Type B pancreatic cell (in vitro differentiated cells): ENCODE results near the gene LRRN4. TPM values are rescaled to one million over a fixed set of nuclear protein-coding genes. Genes with fewer than 3 reads are reported as not detected.
A peak's percentile ranks its signal among the peaks of the same experiment; 100 is the strongest.
"Not testable (repeated sequence)": the region's sequence is repeated elsewhere in the genome, so short reads cannot be mapped to it uniquely, and the experiment has no call there.

Source experiments
- DNase-seq: peaks from one replicate; pipeline ENCODE4 v3.0.0; 2021; ENCODE audit warnings: mixed read lengths; ENCODE audit not compliant: unreplicated experiment; ENCODE audit errors: extremely low spot score
- H3K27ac Mint-ChIP-seq: 2 replicates; pipeline ENCODE4 v1.8.0; 2021; ENCODE audit warnings: mild to moderate bottlenecking, mixed read lengths
- H3K27me3 Mint-ChIP-seq: 2 replicates; pipeline ENCODE4 v1.8.0; 2021; ENCODE audit warnings: mixed read lengths
- H3K36me3 Mint-ChIP-seq: 2 replicates; pipeline ENCODE4 v1.8.0; 2021; ENCODE audit warnings: mixed read lengths
- H3K4me1 Mint-ChIP-seq: one replicate; pipeline ENCODE4 v1.8.0; 2021; ENCODE audit warnings: mixed read lengths; ENCODE audit not compliant: unreplicated experiment
- H3K4me3 Mint-ChIP-seq: 2 replicates; pipeline ENCODE4 v1.8.0; 2021; ENCODE audit warnings: mild to moderate bottlenecking, mixed read lengths
- H3K9me3 Mint-ChIP-seq: 2 replicates; pipeline ENCODE4 v1.8.0; 2021; ENCODE audit warnings: mixed read lengths
- total RNA-seq: library from RNA; stranded (reverse); gene quantifications from 2 replicates; pipeline ENCODE4 v1.2.1, GENCODE V29; 2021; ENCODE audit warnings: low replicate concordance
- TF ChIP-seq, protein P1 (sequence below): fragments of 200-600 bp; sonication (generic); conservative IDR thresholded peaks from 2 replicates; pipeline ENCODE4 v1.5.0; 2021; ENCODE audit warnings: antibody characterized with exemption, mild to moderate bottlenecking

Gene LRRN4
- total RNA-seq, 1 donor from 2014 or later, result 12.5 TPM

GRCh38 chr20:6034134-6034969, 19.5 kb downstream of the LRRN4 start:
- Mint-ChIP-seq H3K27me3 (no peaks in the 10 kb centered on the region), H3K4me1 (no peaks in the 10 kb centered on the region), H3K9me3 (no peaks in the 10 kb centered on the region), H3K36me3 (peaks cover 11% of the 10 kb centered on the region), H3K4me3 (no peak overlapping the region), H3K27ac (peak overlapping the region; percentile 27)
- TF ChIP-seq, protein P1, sequence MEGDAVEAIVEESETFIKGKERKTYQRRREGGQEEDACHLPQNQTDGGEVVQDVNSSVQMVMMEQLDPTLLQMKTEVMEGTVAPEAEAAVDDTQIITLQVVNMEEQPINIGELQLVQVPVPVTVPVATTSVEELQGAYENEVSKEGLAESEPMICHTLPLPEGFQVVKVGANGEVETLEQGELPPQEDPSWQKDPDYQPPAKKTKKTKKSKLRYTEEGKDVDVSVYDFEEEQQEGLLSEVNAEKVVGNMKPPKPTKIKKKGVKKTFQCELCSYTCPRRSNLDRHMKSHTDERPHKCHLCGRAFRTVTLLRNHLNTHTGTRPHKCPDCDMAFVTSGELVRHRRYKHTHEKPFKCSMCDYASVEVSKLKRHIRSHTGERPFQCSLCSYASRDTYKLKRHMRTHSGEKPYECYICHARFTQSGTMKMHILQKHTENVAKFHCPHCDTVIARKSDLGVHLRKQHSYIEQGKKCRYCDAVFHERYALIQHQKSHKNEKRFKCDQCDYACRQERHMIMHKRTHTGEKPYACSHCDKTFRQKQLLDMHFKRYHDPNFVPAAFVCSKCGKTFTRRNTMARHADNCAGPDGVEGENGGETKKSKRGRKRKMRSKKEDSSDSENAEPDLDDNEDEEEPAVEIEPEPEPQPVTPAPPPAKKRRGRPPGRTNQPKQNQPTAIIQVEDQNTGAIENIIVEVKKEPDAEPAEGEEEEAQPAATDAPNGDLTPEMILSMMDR, result no peak
- DNase-seq, result no peak

DNA sequence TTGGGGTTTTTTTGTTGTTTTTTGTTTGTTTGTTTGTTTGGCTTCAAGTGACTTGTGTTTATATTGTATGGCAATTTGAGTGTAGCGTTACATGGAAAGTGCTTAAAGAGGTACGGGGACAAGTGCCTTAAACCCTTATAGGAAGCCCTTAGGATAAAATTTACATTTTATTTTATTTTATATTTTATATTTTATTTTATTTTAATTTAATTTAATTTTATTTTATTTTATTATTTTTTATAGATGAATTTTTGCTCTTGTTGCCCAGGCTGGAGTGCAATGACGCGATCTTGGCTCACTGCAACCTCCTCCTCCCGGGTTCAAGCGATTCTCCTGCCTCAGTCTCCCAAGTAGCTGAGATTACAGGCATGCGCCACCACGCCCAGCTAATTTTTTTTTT, 21.0 kb downstream of the LRRN4 start:
- peaks cover 12% of the 10 kb centered on the region for H3K36me3 Mint-ChIP-seq
- H3K4me1 Mint-ChIP-seq, H3K27ac Mint-ChIP-seq, DNase-seq, H3K9me3 Mint-ChIP-seq, H3K4me3 Mint-ChIP-seq, H3K27me3 Mint-ChIP-seq: not testable (repeated sequence)

- no peak overlapping the region for H3K4me3 Mint-ChIP-seq
- TF ChIP-seq, protein P1, result no peak
- no peak overlapping the region for H3K27ac Mint-ChIP-seq
- peaks cover 25% of the 10 kb centered on the region for H3K36me3 Mint-ChIP-seq
- peaks cover 4% of the 10 kb centered on the region for H3K9me3 Mint-ChIP-seq
- H3K4me1 Mint-ChIP-seq, result no peaks in the 10 kb centered on the region
- DNase-seq, result no peak
- H3K27me3 Mint-ChIP-seq, result no peaks in the 10 kb centered on the region
These were observed 23.3 kb downstream of the LRRN4 start for GRCh38 chr20:6030453-6031080.

DNA sequence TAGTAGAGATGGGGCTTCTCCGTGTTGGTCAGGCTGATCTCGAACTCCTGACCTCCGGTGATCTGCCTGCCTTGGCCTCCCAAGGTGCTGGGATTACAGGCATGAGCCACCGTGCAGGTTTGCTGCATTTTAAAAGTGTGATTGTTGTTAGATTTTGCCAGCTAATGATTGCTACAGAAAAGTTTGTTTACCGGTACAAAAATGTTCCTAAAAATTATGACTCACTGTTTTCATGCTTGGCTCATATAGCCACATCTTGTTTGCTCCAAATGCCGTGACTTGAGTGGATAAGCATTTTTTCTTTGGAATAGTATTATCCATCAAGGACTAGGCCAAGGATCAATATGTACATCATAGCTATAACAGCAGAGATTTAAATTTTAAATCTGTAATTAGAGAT, 24.3 kb downstream of the LRRN4 start:
- Mint-ChIP-seq H3K36me3 (peaks cover 32% of the 10 kb centered on the region), H3K27me3 (no peaks in the 10 kb centered on the region), H3K9me3 (peaks cover 10% of the 10 kb centered on the region), H3K27ac (no peak overlapping the region), H3K4me1 (no peaks in the 10 kb centered on the region), H3K4me3 (no peak overlapping the region)
- no peak for DNase-seq
- TF ChIP-seq, protein P1, result no peak

GRCh38 chr20:6028818-6029217, 25.0 kb downstream of the LRRN4 start:
- H3K27ac Mint-ChIP-seq, result no peak overlapping the region
- peaks cover 14% of the 10 kb centered on the region for H3K9me3 Mint-ChIP-seq
- H3K36me3 Mint-ChIP-seq, result peaks cover 37% of the 10 kb centered on the region
- H3K4me1 Mint-ChIP-seq, result no peaks in the 10 kb centered on the region
- TF ChIP-seq, protein P1, result no peak
- H3K27me3 Mint-ChIP-seq, result no peaks in the 10 kb centered on the region
- no peak overlapping the region for H3K4me3 Mint-ChIP-seq
- no peak for DNase-seq

DNA sequence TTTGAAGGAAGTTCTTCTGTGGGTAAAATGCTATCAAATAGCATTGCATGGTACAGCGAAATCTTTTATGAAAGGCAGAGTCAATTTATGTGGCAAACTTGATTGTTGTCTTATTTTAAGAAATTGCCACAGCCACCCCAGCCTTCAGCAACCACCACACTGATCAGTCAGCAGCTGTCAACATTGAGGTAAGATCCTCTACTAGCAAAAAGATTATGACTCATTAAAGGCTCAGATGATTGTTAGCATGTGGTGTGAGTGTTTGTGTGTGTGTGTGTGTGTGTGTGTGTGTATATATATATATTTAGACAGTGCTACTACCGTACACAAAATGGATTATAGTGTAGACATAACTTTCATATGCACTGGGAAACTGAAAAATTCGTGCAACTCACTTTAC, 27.8 kb downstream of the LRRN4 start:
- peaks cover 52% of the 10 kb centered on the region for H3K36me3 Mint-ChIP-seq
- H3K9me3 Mint-ChIP-seq, result peaks cover 14% of the 10 kb centered on the region
- TF ChIP-seq, protein P1, result no peak
- DNase-seq, result no peak
- no peaks in the 10 kb centered on the region for H3K27me3 Mint-ChIP-seq
- no peaks in the 10 kb centered on the region for H3K4me1 Mint-ChIP-seq
- no peak overlapping the region for H3K27ac Mint-ChIP-seq
- no peak overlapping the region for H3K4me3 Mint-ChIP-seq
